Endodermal cell (in vitro differentiated cells): ENCODE measurements around the gene MEIKIN. TPM values are rescaled to one million over a fixed set of nuclear protein-coding genes. Genes with fewer than 3 reads are reported as not detected.

Source experiments
- DNase-seq: peaks from one replicate; pipeline ENCODE4 v3.0.0-alpha.2; 2017
- H3K27ac ChIP-seq: 2 replicates; pipeline ENCODE4 v1.5.1; 2013; ENCODE audit warnings: mild to moderate bottlenecking, low read depth, low read length, moderate library complexity
- H3K27me3 ChIP-seq: 2 replicates; pipeline ENCODE4 v1.6.1; 2013; ENCODE audit warnings: mild to moderate bottlenecking, low read length, moderate library complexity; ENCODE audit not compliant: insufficient read depth, control insufficient read depth, poor library complexity, severe bottlenecking
- H3K36me3 ChIP-seq: 2 replicates; pipeline ENCODE4 v1.7.0; 2013; ENCODE audit warnings: mild to moderate bottlenecking, low read length, moderate library complexity; ENCODE audit not compliant: control insufficient read depth, insufficient read depth
- H3K4me1 ChIP-seq: one replicate; pipeline ENCODE4 v1.7.0; 2013; ENCODE audit warnings: low read length; ENCODE audit not compliant: control insufficient read depth, insufficient read depth
- H3K4me3 ChIP-seq: 2 replicates; pipeline ENCODE4 v1.5.1; 2013; ENCODE audit warnings: mild to moderate bottlenecking, low read length, moderate library complexity
- H3K9ac ChIP-seq: 2 replicates; pipeline ENCODE4 v1.6.1; 2013; ENCODE audit warnings: mild to moderate bottlenecking, low read length, moderate library complexity; ENCODE audit not compliant: poor library complexity, severe bottlenecking; ENCODE audit errors: extremely low read depth
- H3K9me3 ChIP-seq: 2 replicates; pipeline ENCODE4 v1.6.1; 2013; ENCODE audit warnings: mild to moderate bottlenecking, low read length, moderate library complexity; ENCODE audit not compliant: control insufficient read depth
- H3K27ac Mint-ChIP-seq: 2 replicates; pipeline ENCODE4 v1.8.0; 2020; ENCODE audit warnings: mixed read lengths
- H3K27me3 Mint-ChIP-seq: 2 replicates; pipeline ENCODE4 v1.8.0; 2021; ENCODE audit warnings: mild to moderate bottlenecking, mixed read lengths; ENCODE audit not compliant: insufficient read depth
- H3K36me3 Mint-ChIP-seq: 2 replicates; pipeline ENCODE4 v1.8.0; 2020; ENCODE audit warnings: low read depth, mixed read lengths
- H3K4me1 Mint-ChIP-seq: 2 replicates; pipeline ENCODE4 v1.8.0; 2020; ENCODE audit warnings: mixed read lengths
- H3K4me3 Mint-ChIP-seq: 2 replicates; pipeline ENCODE4 v1.8.0; 2020; ENCODE audit warnings: mild to moderate bottlenecking, moderate library complexity, mixed read lengths
- H3K9me3 Mint-ChIP-seq: 2 replicates; pipeline ENCODE4 v1.8.0; 2020; ENCODE audit warnings: mild to moderate bottlenecking, mixed read lengths
- CTCF ChIP-seq: fragments of 200-600 bp; sonication (generic); conservative IDR thresholded peaks from 2 replicates; pipeline ENCODE4 v1.5.0; 2021; ENCODE audit warnings: antibody characterized with exemption, mild to moderate bottlenecking
- WGBS, 2 experiments: methylation state at CpG; one replicate each; pipeline versions ENCODE4 v1.1.5 to v1.1.7; 2013; ENCODE audit warnings: missing lambda C conversion rate in 2 of 2, mixed read lengths in 1 of 2; ENCODE audit not compliant: insufficient coverage in 1 of 2, insufficient read length in 1 of 2; 5-methylcytosine and 5-hydroxymethylcytosine counted together
- total RNA-seq, 2 donors: library from RNA; stranded (reverse); fragmentation: NEBNext Ultra II Directional in 1 of 2; extraction: Animal tissue kit (Norgen Biotek cat#: 25700) in 1 of 2; gene quantifications; 2 replicates in 1 of 2; 3 replicates in 1 of 2; pipeline ENCODE4 v1.2.1, GENCODE V29; 2021

Gene MEIKIN
- total RNA-seq, 2 donors from 2014 or later, result not detected

- Mint-ChIP-seq H3K9me3 (no peaks in the 10 kb centered on the region), H3K27me3 (no peaks in the 10 kb centered on the region), H3K4me1 (no peaks in the 10 kb centered on the region), H3K36me3 (no peaks in the 10 kb centered on the region), H3K4me3 (no peak overlapping the region), H3K27ac (no peak overlapping the region)
- 77 to 100% methylated on average over 1 to 4 of the region's 4 CpGs for WGBS, 2 experiments
- H3K4me3 ChIP-seq, result no peak overlapping the region
- no peaks in the 10 kb centered on the region for H3K9me3 ChIP-seq
- no peak overlapping the region for H3K27ac ChIP-seq
- no peaks in the 10 kb centered on the region for H3K4me1 ChIP-seq
- no peak overlapping the region for H3K9ac ChIP-seq
- no peak for TF ChIP-seq CTCF
- DNase-seq, result no peak
- H3K27me3 ChIP-seq, result no peaks in the 10 kb centered on the region
- H3K36me3 ChIP-seq, result no peaks in the 10 kb centered on the region
These were observed 36.1 kb upstream of the MEIKIN start for GRCh38 chr5:131981516-131981915.

GRCh38 chr5:131980696-131981095, 35.2 kb upstream of the MEIKIN start:
- no peak overlapping the region for H3K27ac Mint-ChIP-seq
- WGBS, 2 experiments, result 90 to 95% methylated on average over 3 to 4 of the region's 4 CpGs

GRCh38 chr5:131979816-131980215, 34.4 kb upstream of the MEIKIN start:
- 71 to 79% methylated on average over 2 to 4 of the region's 4 CpGs for WGBS, 2 experiments
- peaks cover 3% of the 10 kb centered on the region for H3K4me1 Mint-ChIP-seq
- H3K27me3 Mint-ChIP-seq, result no peaks in the 10 kb centered on the region
- Histone ChIP-seq H3K27ac (no peak overlapping the region), H3K36me3 (no peaks in the 10 kb centered on the region), H3K4me1 (no peaks in the 10 kb centered on the region), H3K4me3 (no peak overlapping the region), H3K9me3 (no peaks in the 10 kb centered on the region), H3K27me3 (no peaks in the 10 kb centered on the region), H3K9ac (no peak overlapping the region)
- H3K9me3 Mint-ChIP-seq, result no peaks in the 10 kb centered on the region
- peak; percentile 20 for DNase-seq
- no peak overlapping the region for H3K27ac Mint-ChIP-seq
- H3K4me3 Mint-ChIP-seq, result no peak overlapping the region
- H3K36me3 Mint-ChIP-seq, result no peaks in the 10 kb centered on the region
- TF ChIP-seq CTCF, result no peak

More at GRCh38 chr5:131980696-131981095, 35.2 kb upstream of the MEIKIN start:
- no peak overlapping the region for H3K4me3 Mint-ChIP-seq
- Histone ChIP-seq H3K27ac (no peak overlapping the region), H3K4me3 (no peak overlapping the region), H3K9ac (no peak overlapping the region), H3K9me3 (no peaks in the 10 kb centered on the region), H3K4me1 (no peaks in the 10 kb centered on the region), H3K36me3 (no peaks in the 10 kb centered on the region), H3K27me3 (no peaks in the 10 kb centered on the region)
- H3K36me3 Mint-ChIP-seq, result no peaks in the 10 kb centered on the region
- no peak for TF ChIP-seq CTCF
- no peak for DNase-seq
- H3K9me3 Mint-ChIP-seq, result no peaks in the 10 kb centered on the region
- H3K4me1 Mint-ChIP-seq, result no peaks in the 10 kb centered on the region
- no peaks in the 10 kb centered on the region for H3K27me3 Mint-ChIP-seq
